ENCODE data around the gene FAM193A.
"Not testable (repeated sequence)": the region's sequence is repeated elsewhere in the genome, so short reads cannot be mapped to it uniquely, and the experiment has no call there.

The FAM193A gene

DNA sequence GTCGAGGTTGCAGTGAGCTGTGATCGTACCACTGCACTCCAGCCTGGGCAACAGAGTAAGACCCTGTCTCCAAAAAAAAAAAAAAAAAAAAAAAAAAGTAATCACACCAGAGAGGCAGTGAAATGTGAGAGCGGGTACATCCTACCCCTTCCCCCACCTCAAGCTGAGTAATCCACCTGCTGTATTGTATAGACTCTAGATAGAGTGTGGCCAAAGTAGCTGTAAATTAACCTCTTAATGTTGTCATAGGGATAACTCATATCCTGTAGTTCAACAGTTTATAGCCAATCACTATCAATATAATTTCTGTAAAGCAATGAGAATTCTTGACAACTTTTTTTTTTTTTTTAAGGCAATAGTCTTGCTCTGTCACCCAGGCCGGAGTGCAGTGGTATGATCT is 188.9 kb downstream of the FAM193A start:
- no peak overlapping the region for H3K27ac ChIP-seq (ENCODE audit: low read depth, low read length)
- no peaks in the 10 kb centered on the region for H3K9me3 ChIP-seq (ENCODE audit: insufficient read depth, low read length)
- H4K20me1 ChIP-seq (ENCODE audit: low read depth, low read length) = no peaks in the 10 kb centered on the region
- H3K9me2 ChIP-seq (replicated peaks; ENCODE audit: insufficient read depth, low read length) = no peaks in the 10 kb centered on the region
- no peaks in the 10 kb centered on the region for H3K79me2 ChIP-seq (ENCODE audit: insufficient read depth, low read length)
- TF ChIP-seq, protein P1, sequence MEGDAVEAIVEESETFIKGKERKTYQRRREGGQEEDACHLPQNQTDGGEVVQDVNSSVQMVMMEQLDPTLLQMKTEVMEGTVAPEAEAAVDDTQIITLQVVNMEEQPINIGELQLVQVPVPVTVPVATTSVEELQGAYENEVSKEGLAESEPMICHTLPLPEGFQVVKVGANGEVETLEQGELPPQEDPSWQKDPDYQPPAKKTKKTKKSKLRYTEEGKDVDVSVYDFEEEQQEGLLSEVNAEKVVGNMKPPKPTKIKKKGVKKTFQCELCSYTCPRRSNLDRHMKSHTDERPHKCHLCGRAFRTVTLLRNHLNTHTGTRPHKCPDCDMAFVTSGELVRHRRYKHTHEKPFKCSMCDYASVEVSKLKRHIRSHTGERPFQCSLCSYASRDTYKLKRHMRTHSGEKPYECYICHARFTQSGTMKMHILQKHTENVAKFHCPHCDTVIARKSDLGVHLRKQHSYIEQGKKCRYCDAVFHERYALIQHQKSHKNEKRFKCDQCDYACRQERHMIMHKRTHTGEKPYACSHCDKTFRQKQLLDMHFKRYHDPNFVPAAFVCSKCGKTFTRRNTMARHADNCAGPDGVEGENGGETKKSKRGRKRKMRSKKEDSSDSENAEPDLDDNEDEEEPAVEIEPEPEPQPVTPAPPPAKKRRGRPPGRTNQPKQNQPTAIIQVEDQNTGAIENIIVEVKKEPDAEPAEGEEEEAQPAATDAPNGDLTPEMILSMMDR (IDR thresholded peaks at IDR 0.05; ENCODE audit: insufficient read depth, low read length, poor library complexity, severe bottlenecking) = no peak
- TF ChIP-seq EZH2phosphoT487 (conservative IDR thresholded peaks at IDR 0.05; ENCODE audit: low read length) = no peak
- no peak overlapping the region for H3K9ac ChIP-seq (ENCODE audit: low read length)
- no peaks in the 10 kb centered on the region for H3K27me3 ChIP-seq (ENCODE audit: low read length)
- no peak overlapping the region for H2AFZ ChIP-seq (ENCODE audit: low read depth, low read length, severe bottlenecking)
- H3K36me3 ChIP-seq (ENCODE audit: low read length) = no peaks in the 10 kb centered on the region; the same call in 1 of the 2 replicates
- peaks cover 4% of the 10 kb centered on the region; the same call in 1 of the 2 replicates for H3F3A ChIP-seq (ENCODE audit: insufficient read depth)
- H3K4me2 ChIP-seq (ENCODE audit: low read depth, low read length, poor library complexity, severe bottlenecking) = no peak overlapping the region
- no peak overlapping the region for H3K4me3 ChIP-seq (ENCODE audit: insufficient read depth, low read length, poor library complexity, severe bottlenecking)

DNA sequence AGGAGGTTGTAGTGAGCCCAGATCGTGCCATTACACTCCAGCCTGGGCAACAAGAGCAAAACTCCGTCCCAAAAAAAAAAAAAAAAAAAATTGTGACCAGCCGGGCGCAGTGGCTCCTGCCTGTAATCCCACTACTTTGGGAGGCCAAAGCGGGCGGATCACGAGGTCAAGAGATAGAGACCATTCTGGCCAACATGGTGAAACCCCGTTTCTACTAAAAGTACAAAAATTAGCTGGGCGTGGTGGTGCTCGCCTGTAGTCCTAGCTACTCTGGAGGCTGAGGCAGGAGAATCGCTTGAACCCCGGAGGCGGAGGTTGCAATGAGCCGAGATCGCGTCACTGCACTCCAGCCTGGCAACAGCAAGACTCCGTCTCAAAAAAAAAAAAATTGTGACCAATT is 190.4 kb downstream of the FAM193A start:
- not testable (repeated sequence) for H3K36me3 ChIP-seq (ENCODE audit: low read length); H4K20me1 ChIP-seq (ENCODE audit: low read depth, low read length); H3F3A ChIP-seq (ENCODE audit: insufficient read depth); H3K27ac ChIP-seq (ENCODE audit: low read depth, low read length); H3K79me2 ChIP-seq (ENCODE audit: insufficient read depth, low read length); H2AFZ ChIP-seq (ENCODE audit: low read depth, low read length, severe bottlenecking); H3K9me3 ChIP-seq (ENCODE audit: insufficient read depth, low read length); H3K9me2 ChIP-seq (replicated peaks; ENCODE audit: insufficient read depth, low read length); H3K9ac ChIP-seq (ENCODE audit: low read length); H3K4me3 ChIP-seq (ENCODE audit: insufficient read depth, low read length, poor library complexity, severe bottlenecking); H3K4me2 ChIP-seq (ENCODE audit: low read depth, low read length, poor library complexity, severe bottlenecking); H3K27me3 ChIP-seq (ENCODE audit: low read length)

- H3K4me3 ChIP-seq (ENCODE audit: insufficient read depth, low read length, poor library complexity, severe bottlenecking) = no peak overlapping the region
- H3K9ac ChIP-seq (ENCODE audit: low read length) = no peak overlapping the region
- no peaks in the 10 kb centered on the region; the same call in 1 of the 2 replicates for H3K36me3 ChIP-seq (ENCODE audit: low read length)
- peaks cover 4% of the 10 kb centered on the region; the same call in 1 of the 2 replicates for H3F3A ChIP-seq (ENCODE audit: insufficient read depth)
- H3K9me2 ChIP-seq (replicated peaks; ENCODE audit: insufficient read depth, low read length) = no peaks in the 10 kb centered on the region
- no peak overlapping the region for H3K4me2 ChIP-seq (ENCODE audit: low read depth, low read length, poor library complexity, severe bottlenecking)
- no peak for TF ChIP-seq EZH2phosphoT487 (conservative IDR thresholded peaks at IDR 0.05; ENCODE audit: low read length)
- TF ChIP-seq, protein P1 (IDR thresholded peaks at IDR 0.05; ENCODE audit: insufficient read depth, low read length, poor library complexity, severe bottlenecking) = no peak
- H4K20me1 ChIP-seq (ENCODE audit: low read depth, low read length) = no peaks in the 10 kb centered on the region
- no peak overlapping the region for H2AFZ ChIP-seq (ENCODE audit: low read depth, low read length, severe bottlenecking)
- H3K27me3 ChIP-seq (ENCODE audit: low read length) = no peaks in the 10 kb centered on the region
- no peak overlapping the region for H3K27ac ChIP-seq (ENCODE audit: low read depth, low read length)
- no peaks in the 10 kb centered on the region for H3K9me3 ChIP-seq (ENCODE audit: insufficient read depth, low read length)
- H3K79me2 ChIP-seq (ENCODE audit: insufficient read depth, low read length) = no peaks in the 10 kb centered on the region
Observed at GRCh38 chr4:2728221-2728620, 191.8 kb downstream of the FAM193A start.

- Histone ChIP-seq H3K27me3 (ENCODE audit: low read length) (no peaks in the 10 kb centered on the region), H3K27ac (ENCODE audit: low read depth, low read length) (no peak overlapping the region), H3K9ac (ENCODE audit: low read length) (no peak overlapping the region), H3K4me2 (ENCODE audit: low read depth, low read length, poor library complexity, severe bottlenecking) (no peak overlapping the region), H3K36me3 (ENCODE audit: low read length) (no peaks in the 10 kb centered on the region; the same call in 1 of the 2 replicates), H3F3A (ENCODE audit: insufficient read depth) (peaks cover 4% of the 10 kb centered on the region; the same call in 1 of the 2 replicates), H3K4me3 (ENCODE audit: insufficient read depth, low read length, poor library complexity, severe bottlenecking) (no peak overlapping the region), H3K9me3 (ENCODE audit: insufficient read depth, low read length) (no peaks in the 10 kb centered on the region), H2AFZ (ENCODE audit: low read depth, low read length, severe bottlenecking) (no peak overlapping the region), H3K79me2 (ENCODE audit: insufficient read depth, low read length) (no peaks in the 10 kb centered on the region), H3K9me2 (replicated peaks; ENCODE audit: insufficient read depth, low read length) (no peaks in the 10 kb centered on the region), H4K20me1 (ENCODE audit: low read depth, low read length) (no peaks in the 10 kb centered on the region)
- TF ChIP-seq, protein P1 (IDR thresholded peaks at IDR 0.05; ENCODE audit: insufficient read depth, low read length, poor library complexity, severe bottlenecking) = no peak
- TF ChIP-seq EZH2phosphoT487 (conservative IDR thresholded peaks at IDR 0.05; ENCODE audit: low read length) = no peak
Observed at GRCh38 chr4:2728806-2729532, 192.5 kb downstream of the FAM193A start.

Measured in SU-DHL-6 (cell line).